Endothelial cell (in vitro differentiated cells): Measurements from ENCODE around the gene PTGFRN. TPM values are rescaled to one million over a fixed set of nuclear protein-coding genes. Genes with fewer than 3 reads are reported as not detected.

Experiments
- DNase-seq: peaks from one replicate; pipeline ENCODE4 v3.0.0; 2021; ENCODE audit warnings: low spot score
- H3K27ac Mint-ChIP-seq: one replicate; pipeline ENCODE4 v1.8.0; 2021; ENCODE audit warnings: mixed read lengths, inconsistent platforms; ENCODE audit not compliant: unreplicated experiment
- H3K27me3 Mint-ChIP-seq: one replicate; pipeline ENCODE4 v1.8.0; 2021; ENCODE audit warnings: mild to moderate bottlenecking, moderate library complexity, mixed read lengths, inconsistent platforms; ENCODE audit not compliant: unreplicated experiment
- H3K36me3 Mint-ChIP-seq: one replicate; pipeline ENCODE4 v1.8.0; 2021; ENCODE audit warnings: mild to moderate bottlenecking, low read depth, mixed read lengths, inconsistent platforms; ENCODE audit not compliant: unreplicated experiment
- H3K4me1 Mint-ChIP-seq: one replicate; pipeline ENCODE4 v1.8.0; 2021; ENCODE audit warnings: mild to moderate bottlenecking, mixed read lengths, inconsistent platforms; ENCODE audit not compliant: unreplicated experiment
- H3K4me3 Mint-ChIP-seq: one replicate; pipeline ENCODE4 v1.8.0; 2021; ENCODE audit warnings: mild to moderate bottlenecking, mixed read lengths, inconsistent platforms; ENCODE audit not compliant: unreplicated experiment
- H3K9me3 Mint-ChIP-seq: one replicate; pipeline ENCODE4 v1.8.0; 2021; ENCODE audit warnings: mixed read lengths, inconsistent platforms; ENCODE audit not compliant: unreplicated experiment
- CTCF ChIP-seq: fragments of 200-600 bp; sonication (generic); IDR thresholded peaks from one replicate; pipeline ENCODE4 v1.5.0; 2021; ENCODE audit warnings: antibody characterized with exemption; ENCODE audit not compliant: unreplicated experiment
- total RNA-seq: library from RNA; stranded (reverse); fragmentation: NEBNext Ultra II Directional; extraction: Animal tissue kit (Norgen Biotek cat#: 25700); gene quantifications from one replicate; pipeline ENCODE4 v1.2.1, GENCODE V29; 2021; ENCODE audit not compliant: unreplicated experiment

PTGFRN gene
- total RNA-seq, 1 donor from 2014 or later, result 23.7 TPM

- no peaks in the 10 kb centered on the region for H3K27me3 Mint-ChIP-seq
- H3K9me3 Mint-ChIP-seq, result no peaks in the 10 kb centered on the region
- no peaks in the 10 kb centered on the region for H3K36me3 Mint-ChIP-seq
- no peak overlapping the region for H3K27ac Mint-ChIP-seq
- no peak for TF ChIP-seq CTCF
- H3K4me1 Mint-ChIP-seq, result no peaks in the 10 kb centered on the region
- no peak overlapping the region for H3K4me3 Mint-ChIP-seq
- DNase-seq, result no peak
Observed at GRCh38 chr1:117014209-117014608, 104.5 kb downstream of the PTGFRN start.

DNA sequence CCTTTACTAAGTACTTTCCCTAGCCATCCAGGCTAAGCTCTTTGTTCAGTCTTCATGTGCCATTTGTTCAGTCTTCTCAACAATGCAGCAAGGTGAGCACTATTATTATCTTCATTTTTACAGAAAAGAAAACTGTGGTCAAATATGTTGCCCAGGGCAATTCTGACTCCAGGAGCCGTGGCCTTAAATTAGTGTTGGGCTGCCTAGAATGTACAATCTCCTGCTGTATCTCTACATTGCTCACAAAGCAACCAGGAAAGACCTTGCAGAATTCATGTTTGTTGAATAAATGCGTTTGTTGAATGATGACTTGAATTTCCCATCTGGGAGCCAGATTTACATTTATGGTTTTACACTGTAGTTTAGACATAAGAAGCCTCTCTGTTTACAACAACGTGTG, 106.0 kb downstream of the PTGFRN start:
- no peak for DNase-seq
- Mint-ChIP-seq H3K27ac (no peak overlapping the region), H3K36me3 (no peaks in the 10 kb centered on the region), H3K27me3 (no peaks in the 10 kb centered on the region), H3K4me3 (no peak overlapping the region), H3K4me1 (no peaks in the 10 kb centered on the region), H3K9me3 (no peaks in the 10 kb centered on the region)
- TF ChIP-seq CTCF, result no peak

- Mint-ChIP-seq H3K27me3 (no peaks in the 10 kb centered on the region), H3K27ac (no peak overlapping the region), H3K36me3 (no peaks in the 10 kb centered on the region), H3K9me3 (no peaks in the 10 kb centered on the region), H3K4me1 (no peaks in the 10 kb centered on the region), H3K4me3 (no peak overlapping the region)
- DNase-seq, result no peak
- no peak for TF ChIP-seq CTCF
Observed at GRCh38 chr1:117017062-117017461, 107.3 kb downstream of the PTGFRN start.

- H3K4me1 Mint-ChIP-seq, result no peaks in the 10 kb centered on the region
Observed at GRCh38 chr1:117017648-117018047, 107.9 kb downstream of the PTGFRN start.

More at GRCh38 chr1:117017648-117018047, 107.9 kb downstream of the PTGFRN start:
- DNase-seq, result no peak
- H3K36me3 Mint-ChIP-seq, result no peaks in the 10 kb centered on the region
- no peak overlapping the region for H3K27ac Mint-ChIP-seq
- H3K27me3 Mint-ChIP-seq, result no peaks in the 10 kb centered on the region
- H3K9me3 Mint-ChIP-seq, result no peaks in the 10 kb centered on the region
- no peak for TF ChIP-seq CTCF
- no peak overlapping the region for H3K4me3 Mint-ChIP-seq
